ENCODE results near the gene SNAI1. TPM values are rescaled to one million over a fixed set of nuclear protein-coding genes. Genes with fewer than 3 reads are reported as not detected.

Gene SNAI1
- total and polyA plus RNA-seq, 2 donors from 2014 or later: 3.7 to 4.5 TPM

- no peak for FAIRE-seq
- no peak for TF ChIP-seq CTCF (IDR thresholded peaks at IDR 0.05; ENCODE audit: borderline replicate concordance, extremely low read depth, insufficient read depth)
- H3K4me1 ChIP-seq (ENCODE audit: control insufficient read depth in 2 of 3, insufficient read depth in 2 of 3, low read depth in 1 of 3, low read length in 3 of 3): peaks cover 0 to 2% (median 2%) of the 10 kb centered on the region in 3 donors
- no peaks in the 10 kb centered on the region for H3K36me3 ChIP-seq (ENCODE audit: control insufficient read depth in 2 of 3, insufficient read depth in 3 of 3, low read length in 3 of 3)
- H3K4me3 ChIP-seq (ENCODE audit: low read length in 3 of 3): no peak overlapping the region
- no peak overlapping the region for H3K9ac ChIP-seq (ENCODE audit: low read length in 3 of 3)
- no peak overlapping the region for H3K27ac ChIP-seq (ENCODE audit: low read depth in 2 of 2, low read length in 2 of 2)
- H3K9me3 ChIP-seq (ENCODE audit: control insufficient read depth in 2 of 3, insufficient read depth in 1 of 3, low read length in 3 of 3): no peaks in the 10 kb centered on the region
- no peaks in the 10 kb centered on the region for H3K27me3 ChIP-seq (ENCODE audit: control insufficient read depth, insufficient read depth, low read length)
- DNase-seq: no peak
- intact Hi-C loops (cut with DNase I): no loop called here
Observed at GRCh38 chr20:50017576-50018248, 34.9 kb downstream of the SNAI1 start.

GRCh38 chr20:50019466-50020256, 36.9 kb downstream of the SNAI1 start:
- Histone ChIP-seq H3K36me3 (ENCODE audit: control insufficient read depth in 2 of 3, insufficient read depth in 3 of 3, low read length in 3 of 3) (no peaks in the 10 kb centered on the region), H3K9me3 (ENCODE audit: control insufficient read depth in 2 of 3, insufficient read depth in 1 of 3, low read length in 3 of 3) (no peaks in the 10 kb centered on the region), H3K9ac (ENCODE audit: low read length in 3 of 3) (no peak overlapping the region), H3K4me3 (ENCODE audit: low read length in 3 of 3) (no peak overlapping the region), H3K27me3 (ENCODE audit: control insufficient read depth, insufficient read depth, low read length) (no peaks in the 10 kb centered on the region), H3K27ac (ENCODE audit: low read depth in 2 of 2, low read length in 2 of 2) (no peak overlapping the region), H3K4me1 (ENCODE audit: control insufficient read depth in 2 of 3, insufficient read depth in 2 of 3, low read depth in 1 of 3, low read length in 3 of 3) (peaks cover 0 to 2% (median under 1%) of the 10 kb centered on the region in 3 donors)
- FAIRE-seq: no peak
- no peak for DNase-seq
- intact Hi-C loops (cut with DNase I): no loop called here
- no peak for TF ChIP-seq CTCF (IDR thresholded peaks at IDR 0.05; ENCODE audit: borderline replicate concordance, extremely low read depth, insufficient read depth)

- Histone ChIP-seq H3K9ac (ENCODE audit: low read length in 3 of 3) (no peak overlapping the region), H3K27me3 (ENCODE audit: control insufficient read depth, insufficient read depth, low read length) (no peaks in the 10 kb centered on the region), H3K4me3 (ENCODE audit: low read length in 3 of 3) (no peak overlapping the region), H3K27ac (ENCODE audit: low read depth in 2 of 2, low read length in 2 of 2) (no peak overlapping the region), H3K9me3 (ENCODE audit: control insufficient read depth in 2 of 3, insufficient read depth in 1 of 3, low read length in 3 of 3) (no peaks in the 10 kb centered on the region), H3K4me1 (ENCODE audit: control insufficient read depth in 2 of 3, insufficient read depth in 2 of 3, low read depth in 1 of 3, low read length in 3 of 3) (peaks cover 0 to 2% (median 0%) of the 10 kb centered on the region in 3 donors), H3K36me3 (ENCODE audit: control insufficient read depth in 2 of 3, insufficient read depth in 3 of 3, low read length in 3 of 3) (no peaks in the 10 kb centered on the region)
- intact Hi-C loops (cut with DNase I): no loop called here
- no peak for TF ChIP-seq CTCF (IDR thresholded peaks at IDR 0.05; ENCODE audit: borderline replicate concordance, extremely low read depth, insufficient read depth)
- DNase-seq: no peak
- no peak for FAIRE-seq
Observed at GRCh38 chr20:50020288-50020687, 37.5 kb downstream of the SNAI1 start.
